Lung (tissue), 12 donors: ENCODE results near the gene FHOD3. TPM values are rescaled to one million over a fixed set of nuclear protein-coding genes. Genes with fewer than 3 reads are reported as not detected.

Experiments used
- ATAC-seq: fragments of 200-7000 bp; cut with Tn5 transposase; one replicate; pipeline ENCODE4 v1.9.1; 2020; ENCODE audit warnings: moderate number of reproducible peaks; ENCODE audit not compliant: insufficient read depth, low FRiP score
- DNase-seq, 3 donors: peaks; one replicate each; pipeline ENCODE4 v3.0.0-alpha.2; 2013 to 2017
- H3K27ac ChIP-seq, 2 donors: one replicate each; pipeline ENCODE4 v1.5.1; 2013; ENCODE audit warnings: mild to moderate bottlenecking in 2 of 2, moderate library complexity in 2 of 2, control low read depth in 1 of 2, inconsistent platforms in 1 of 2, low read depth in 1 of 2, low read length in 1 of 2
- H3K27me3 ChIP-seq, 3 donors: one replicate each; pipeline ENCODE4 v1.5.1; 2013; ENCODE audit warnings: low read length in 2 of 3; ENCODE audit not compliant: control insufficient read depth in 3 of 3, insufficient read depth in 3 of 3
- H3K36me3 ChIP-seq, 4 donors: one replicate each; pipeline ENCODE4 v1.5.1; 2013; ENCODE audit warnings: low read length in 4 of 4, mild to moderate bottlenecking in 1 of 4, moderate library complexity in 1 of 4; ENCODE audit not compliant: control insufficient read depth in 4 of 4, insufficient read depth in 4 of 4
- H3K4me1 ChIP-seq, 5 donors: one replicate each; pipeline ENCODE4 v1.5.1; 2013; ENCODE audit warnings: low read length in 5 of 5, mild to moderate bottlenecking in 2 of 5, moderate library complexity in 1 of 5; ENCODE audit not compliant: control insufficient read depth in 5 of 5, insufficient read depth in 5 of 5
- H3K4me3 ChIP-seq: one replicate; pipeline ENCODE4 v1.5.1; 2013; ENCODE audit warnings: mild to moderate bottlenecking, control low read depth, moderate library complexity
- H3K9ac ChIP-seq, 2 donors: one replicate each; pipeline ENCODE4 v1.5.1; 2013; ENCODE audit warnings: low read length in 2 of 2, control low read depth in 1 of 2; ENCODE audit not compliant: insufficient read depth in 1 of 2
- H3K9me3 ChIP-seq, 4 donors: one replicate each; pipeline ENCODE4 v1.5.1; 2013; ENCODE audit warnings: low read length in 3 of 4, mild to moderate bottlenecking in 1 of 4, moderate library complexity in 1 of 4; ENCODE audit not compliant: control insufficient read depth in 4 of 4, insufficient read depth in 3 of 4
- CTCF ChIP-seq: IDR thresholded peaks from 2 replicates; pipeline ENCODE4 v1.5.1; 2012; ENCODE audit warnings: mild to moderate bottlenecking; ENCODE audit errors: control extremely low read depth, extremely low read depth
- WGBS, 2 donors: extraction: QIAGEN DNeasy Blood & Tissue Kit; methylation state at CpG; one replicate each; pipeline ENCODE4 v1.1.7; 2013; 5-methylcytosine and 5-hydroxymethylcytosine counted together
- polyA plus RNA-seq, 2 donors: library from polyadenylated mRNA; stranded (reverse); fragments of 200-250 nt; gene quantifications; one replicate each; pipeline ENCODE4 v1.2.1, GENCODE V29; 2013
- total RNA-seq, 2 donors: library from RNA; depleted of rRNA in 1 of 2; stranded (reverse); fragments of >200 nt in 1 of 2; gene quantifications; one replicate each; pipeline ENCODE4 v1.2.1, GENCODE V29; 2014 to 2021
- donor health status: control.
- donor health status: control.
- donor health status: Bipolar disorder and iron deficiency.
- donor health status: healthy.
- donor health status: DM: yes; HTN: yes; CAD: no.

Gene FHOD3
- total and polyA plus RNA-seq, 4 donors: 1.0 to 7.4 (median 2.9) TPM

GRCh38 chr18:36516726-36517125 lies 219.2 kb downstream of the FHOD3 start:
- DNase-seq (no peak), ATAC-seq (no peak)
- Histone ChIP-seq H3K4me3 (no peak overlapping the region), H3K36me3 (no peaks in the 10 kb centered on the region), H3K9ac (no peak overlapping the region), H3K27ac (no peak overlapping the region), H3K4me1 (peaks cover 0 to 11% (median 0%) of the 10 kb centered on the region in 5 donors), H3K9me3 (peaks cover 0 to 2% (median 0%) of the 10 kb centered on the region in 4 donors), H3K27me3 (no peaks in the 10 kb centered on the region)
- no peak for TF ChIP-seq CTCF
- 90% methylated on average over 2 of the region's 2 CpGs for WGBS, 2 donors

GRCh38 chr18:36518839-36519238 lies 221.3 kb downstream of the FHOD3 start:
- DNase-seq: no peak
- no peak for ATAC-seq
- peaks cover 0 to 4% (median 0%) of the 10 kb centered on the region in 5 donors for H3K4me1 ChIP-seq
- no peak for TF ChIP-seq CTCF
- H3K9me3 ChIP-seq: peaks cover 0 to 2% (median 0%) of the 10 kb centered on the region in 4 donors
- H3K4me3 ChIP-seq: no peak overlapping the region
- no peaks in the 10 kb centered on the region for H3K36me3 ChIP-seq
- no peak overlapping the region for H3K9ac ChIP-seq
- peak overlapping the region in 1 of 2 donors; percentile 29 for H3K27ac ChIP-seq
- 63 to 68% methylated on average over 3 of the region's 3 CpGs for WGBS, 2 donors
- no peaks in the 10 kb centered on the region for H3K27me3 ChIP-seq

GRCh38 chr18:36519358-36519757 lies 221.8 kb downstream of the FHOD3 start:
- peaks cover 0 to 5% (median 0%) of the 10 kb centered on the region in 5 donors for H3K4me1 ChIP-seq
- no peak for TF ChIP-seq CTCF
- DNase-seq (no peak), ATAC-seq (no peak)
- H3K36me3 ChIP-seq: no peaks in the 10 kb centered on the region
- WGBS, 2 donors: 75 to 88% methylated on average over 3 of the region's 3 CpGs
- H3K27me3 ChIP-seq: no peaks in the 10 kb centered on the region
- peak overlapping the region in 1 of 2 donors; percentile 37 for H3K27ac ChIP-seq
- H3K9ac ChIP-seq: no peak overlapping the region
- H3K9me3 ChIP-seq: peaks cover 0 to 2% (median 0%) of the 10 kb centered on the region in 4 donors
- H3K4me3 ChIP-seq: no peak overlapping the region

GRCh38 chr18:36522509-36522908 lies 225.0 kb downstream of the FHOD3 start:
- H3K36me3 ChIP-seq: no peaks in the 10 kb centered on the region
- H3K9ac ChIP-seq: no peak overlapping the region
- no peak for TF ChIP-seq CTCF
- no peak overlapping the region for H3K4me3 ChIP-seq
- H3K9me3 ChIP-seq: peaks cover 0 to 4% (median 0%) of the 10 kb centered on the region in 4 donors
- WGBS, 2 donors: 89 to 96% methylated on average over 1 of the region's 1 CpG
- peaks cover 0 to 9% (median 0%) of the 10 kb centered on the region in 5 donors for H3K4me1 ChIP-seq
- no peaks in the 10 kb centered on the region for H3K27me3 ChIP-seq
- DNase-seq (no peak), ATAC-seq (no peak)
- H3K27ac ChIP-seq: no peak overlapping the region
